Measurements from ENCODE around the gene SLIT3.
"Not testable (repeated sequence)": the region's sequence is repeated elsewhere in the genome, so short reads cannot be mapped to it uniquely, and the experiment has no call there.

SLIT3 gene

GRCh38 chr5:169216866-169217265 is 84.1 kb downstream of the SLIT3 start:
- no peak for DNase-seq

GRCh38 chr5:169213479-169213878 is 87.5 kb downstream of the SLIT3 start:
- DNase-seq = no peak

GRCh38 chr5:169211761-169212160 is 89.2 kb downstream of the SLIT3 start:
- not testable (repeated sequence) for DNase-seq

GRCh38 chr5:169204788-169205400 is 96.0 kb downstream of the SLIT3 start:
- no peak for DNase-seq

- DNase-seq = no peak
Measured at GRCh38 chr5:169202969-169203368, 98.0 kb downstream of the SLIT3 start.

- DNase-seq = no peak
Measured at GRCh38 chr5:169201597-169201996, 99.3 kb downstream of the SLIT3 start.

- no peak for DNase-seq
Measured at GRCh38 chr5:169200125-169200778, 100.7 kb downstream of the SLIT3 start.

GRCh38 chr5:169197343-169197742 is 103.6 kb downstream of the SLIT3 start:
- DNase-seq = no peak

GRCh38 chr5:169196059-169196458 is 104.9 kb downstream of the SLIT3 start:
- DNase-seq = no peak

- DNase-seq = no peak
Measured at GRCh38 chr5:169195601-169196000, 105.3 kb downstream of the SLIT3 start.

GRCh38 chr5:169192536-169192935 is 108.4 kb downstream of the SLIT3 start:
- no peak for DNase-seq

GRCh38 chr5:169190849-169191248 is 110.1 kb downstream of the SLIT3 start:
- DNase-seq = no peak

GRCh38 chr5:169185626-169186025 is 115.3 kb downstream of the SLIT3 start:
- DNase-seq = no peak

GRCh38 chr5:169183576-169183975 is 117.4 kb downstream of the SLIT3 start:
- DNase-seq = no peak

GRCh38 chr5:169182797-169183196 is 118.1 kb downstream of the SLIT3 start:
- DNase-seq = no peak

- DNase-seq = no peak
Measured at GRCh38 chr5:169181814-169182213, 119.1 kb downstream of the SLIT3 start.

- DNase-seq = no peak
Measured at GRCh38 chr5:169178754-169179153, 122.2 kb downstream of the SLIT3 start.

- DNase-seq = no peak
Measured at GRCh38 chr5:169178274-169178673, 122.7 kb downstream of the SLIT3 start.

- DNase-seq = no peak
Measured at GRCh38 chr5:169176709-169177694, 123.9 kb downstream of the SLIT3 start.

GRCh38 chr5:169175733-169176132 is 125.2 kb downstream of the SLIT3 start:
- no peak for DNase-seq

- DNase-seq = no peak
Measured at GRCh38 chr5:169174923-169175322, 126.0 kb downstream of the SLIT3 start.

- no peak for DNase-seq
Measured at GRCh38 chr5:169173372-169173771, 127.6 kb downstream of the SLIT3 start.

GRCh38 chr5:169171515-169171914 is 129.4 kb downstream of the SLIT3 start:
- DNase-seq = no peak

GRCh38 chr5:169169783-169170182 is 131.2 kb downstream of the SLIT3 start:
- no peak for DNase-seq

Data from stimulated activated naive CD4-positive, alpha-beta T cell treated with Interleukin-2 at 50 U/mL for 16 hours (primary cell).